Neuron (in vitro differentiated cells): Measurements from ENCODE around the gene RPS6KC1.
"Not testable (repeated sequence)": the region's sequence is repeated elsewhere in the genome, so short reads cannot be mapped to it uniquely, and the experiment has no call there.

Experiments used
- H2AFZ ChIP-seq: one replicate; pipeline ENCODE4 v1.6.1; 2013; ENCODE audit warnings: low read depth, mild to moderate bottlenecking, inconsistent platforms, low read length, moderate library complexity
- H3K27me3 ChIP-seq: one replicate; pipeline ENCODE4 v1.6.1; 2013; ENCODE audit warnings: low read length; ENCODE audit not compliant: insufficient read depth
- H3K36me3 ChIP-seq: one replicate; pipeline ENCODE4 v1.6.1; 2013; ENCODE audit warnings: low read length; ENCODE audit not compliant: insufficient read depth
- H3K4me1 ChIP-seq: one replicate; pipeline ENCODE4 v1.6.1; 2013; ENCODE audit warnings: low read length; ENCODE audit not compliant: insufficient read depth
- H3K4me3 ChIP-seq: 2 replicates; pipeline ENCODE4 v1.5.1; 2013; ENCODE audit warnings: mild to moderate bottlenecking, low read length, moderate library complexity
- H3K9me3 ChIP-seq: one replicate; pipeline ENCODE4 v1.6.1; 2013; ENCODE audit warnings: low read length

The RPS6KC1 gene

DNA sequence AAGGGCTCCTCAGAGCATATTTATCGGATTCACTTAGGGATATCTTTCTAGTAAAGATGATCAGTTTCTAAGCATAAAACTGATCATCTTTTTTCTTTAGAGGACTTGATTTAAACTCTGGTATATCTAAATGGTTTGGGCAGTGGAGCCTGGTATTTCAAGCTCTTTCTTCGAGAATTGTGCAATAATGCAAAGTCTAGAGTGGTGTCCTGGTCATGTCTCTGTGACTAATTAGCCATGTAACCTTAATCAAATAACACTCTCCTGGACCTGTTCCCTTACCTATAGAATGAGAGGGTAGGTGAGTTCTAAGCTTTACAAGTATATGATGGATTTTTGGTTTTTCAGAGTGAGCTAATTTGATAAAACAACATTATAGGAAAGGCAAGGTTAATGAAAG, 225.2 kb downstream of the RPS6KC1 start:
- H2AFZ ChIP-seq = no peak overlapping the region
- peaks cover 3% of the 10 kb centered on the region for H3K4me1 ChIP-seq
- no peaks in the 10 kb centered on the region for H3K9me3 ChIP-seq
- peaks cover 6% of the 10 kb centered on the region for H3K36me3 ChIP-seq
- no peak overlapping the region for H3K4me3 ChIP-seq
- no peaks in the 10 kb centered on the region for H3K27me3 ChIP-seq

DNA sequence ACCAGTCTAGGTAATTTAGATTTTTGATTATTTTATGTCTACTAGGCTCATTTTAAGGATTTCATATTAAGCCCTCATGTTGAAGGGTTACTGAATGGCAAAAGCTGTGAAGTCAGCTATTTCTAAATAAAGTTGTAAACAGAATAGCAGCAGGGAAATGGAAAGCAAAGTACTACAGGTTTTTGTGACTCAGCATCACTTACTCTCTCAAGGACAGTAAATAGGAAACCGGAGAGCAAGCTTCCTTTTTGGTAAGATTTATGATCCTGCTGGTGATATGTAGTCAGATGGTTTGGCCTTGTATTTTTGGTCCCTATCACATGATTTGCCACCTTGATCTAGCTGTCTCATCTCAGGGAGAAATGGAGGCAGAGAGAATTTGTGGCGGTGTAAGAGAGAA, 226.0 kb downstream of the RPS6KC1 start:
- H3K4me3 ChIP-seq = no peak overlapping the region
- H3K36me3 ChIP-seq = peaks cover 6% of the 10 kb centered on the region
- no peak overlapping the region for H2AFZ ChIP-seq
- H3K27me3 ChIP-seq = no peaks in the 10 kb centered on the region
- peaks cover 3% of the 10 kb centered on the region for H3K4me1 ChIP-seq
- H3K9me3 ChIP-seq = no peaks in the 10 kb centered on the region

DNA sequence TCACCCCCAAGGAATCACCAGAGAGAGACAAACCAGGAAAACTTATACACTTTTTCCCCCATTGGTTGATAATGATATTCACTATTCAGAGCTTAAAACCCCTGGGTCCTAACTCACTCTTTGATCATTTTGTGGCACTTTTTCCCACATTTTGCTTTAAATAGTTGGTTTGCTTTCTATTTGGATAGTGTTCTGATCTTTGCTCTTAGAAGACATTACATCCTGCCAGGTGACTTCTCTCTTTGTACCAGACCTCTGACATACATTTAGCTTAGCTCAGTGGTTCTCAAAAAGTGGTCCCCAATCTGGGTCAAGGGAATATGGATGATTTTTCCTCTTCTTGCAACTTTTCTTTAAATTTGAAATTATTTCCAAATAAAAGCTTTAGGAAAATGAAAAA, 228.4 kb downstream of the RPS6KC1 start:
- H3K4me3 ChIP-seq = no peak overlapping the region
- no peaks in the 10 kb centered on the region for H3K9me3 ChIP-seq
- H2AFZ ChIP-seq = no peak overlapping the region
- no peaks in the 10 kb centered on the region for H3K36me3 ChIP-seq
- no peaks in the 10 kb centered on the region for H3K27me3 ChIP-seq
- peaks cover 3% of the 10 kb centered on the region for H3K4me1 ChIP-seq

DNA sequence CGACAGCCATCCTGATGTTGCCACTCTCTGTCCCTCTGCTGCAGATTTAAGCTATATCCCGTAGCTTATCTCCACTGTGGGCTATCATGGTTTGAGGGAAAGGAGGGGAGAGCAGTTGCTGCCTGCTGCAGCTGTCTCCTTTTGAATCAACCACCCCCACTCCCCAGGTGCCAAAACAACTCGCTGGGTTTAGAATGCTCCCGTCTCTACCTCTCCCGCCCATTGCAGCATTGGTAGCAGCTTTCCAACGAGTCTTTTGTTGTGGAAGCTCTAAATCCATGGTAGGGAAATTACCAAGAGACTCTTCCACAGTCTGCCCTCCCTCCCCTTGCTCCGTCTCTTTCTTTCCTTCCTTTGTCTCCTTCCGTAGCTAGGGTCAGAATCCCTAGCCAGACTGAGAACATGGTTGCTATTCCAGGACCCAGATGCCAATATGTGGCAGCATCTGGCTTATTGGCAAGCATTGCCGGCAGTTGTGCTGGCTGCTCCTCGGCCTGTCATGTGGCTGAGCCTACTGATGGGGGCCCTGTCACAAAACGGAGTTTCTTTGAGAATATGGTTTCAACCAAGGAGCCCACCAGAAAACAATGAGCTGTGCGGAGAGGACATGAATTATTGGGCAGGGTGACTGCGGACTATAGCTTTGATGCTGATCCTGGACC, 230.7 kb downstream of the RPS6KC1 start:
- no peaks in the 10 kb centered on the region for H3K36me3 ChIP-seq
- H2AFZ ChIP-seq = no peak overlapping the region
- no peaks in the 10 kb centered on the region for H3K4me1 ChIP-seq
- H3K4me3 ChIP-seq = no peak overlapping the region
- H3K27me3 ChIP-seq = no peaks in the 10 kb centered on the region
- H3K9me3 ChIP-seq = no peaks in the 10 kb centered on the region

DNA sequence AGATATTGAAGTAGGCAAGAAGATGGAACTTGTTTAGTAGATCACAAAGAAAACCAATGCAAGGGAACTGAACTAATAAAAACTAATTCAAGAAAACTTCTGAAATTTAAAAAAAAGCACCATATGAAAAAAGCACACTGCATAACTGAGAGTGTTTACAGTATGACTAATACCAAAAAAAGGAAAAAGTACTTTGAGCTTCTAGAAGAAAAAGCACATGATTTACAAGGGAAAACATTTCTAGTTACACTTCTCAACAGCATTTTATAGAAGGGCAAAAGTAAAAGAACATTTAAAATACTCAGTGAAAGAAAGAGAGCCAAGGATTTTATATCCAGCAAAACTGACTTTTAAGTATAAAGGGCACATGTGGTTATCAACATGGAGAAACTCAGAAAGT, 233.6 kb downstream of the RPS6KC1 start:
- H3K36me3 ChIP-seq = no peaks in the 10 kb centered on the region
- no peaks in the 10 kb centered on the region for H3K4me1 ChIP-seq
- H2AFZ ChIP-seq = no peak overlapping the region
- H3K27me3 ChIP-seq = no peaks in the 10 kb centered on the region
- H3K4me3 ChIP-seq = no peak overlapping the region
- H3K9me3 ChIP-seq = no peaks in the 10 kb centered on the region

DNA sequence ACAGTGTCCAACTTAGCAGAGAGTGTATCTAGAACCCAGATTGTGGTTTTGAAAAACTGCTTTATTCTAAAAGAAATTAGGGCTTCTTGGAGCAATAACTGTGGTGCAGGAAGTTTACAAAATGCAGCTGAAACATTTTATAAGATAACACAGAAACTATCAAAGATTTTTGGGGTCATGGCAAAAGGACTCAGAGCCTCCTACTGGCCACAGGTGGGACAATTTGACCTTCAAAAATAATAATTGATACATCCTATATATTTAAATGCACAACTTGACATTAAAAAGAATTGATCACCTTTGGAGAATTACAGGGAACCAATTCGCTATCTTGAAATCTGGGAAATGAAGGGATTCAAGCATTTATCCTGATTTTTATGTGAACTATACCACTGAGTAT, 235.2 kb downstream of the RPS6KC1 start:
- H3K4me1 ChIP-seq = no peaks in the 10 kb centered on the region
- H3K27me3 ChIP-seq = no peaks in the 10 kb centered on the region
- H3K36me3 ChIP-seq = no peaks in the 10 kb centered on the region
- no peak overlapping the region for H3K4me3 ChIP-seq
- H2AFZ ChIP-seq = no peak overlapping the region
- H3K9me3 ChIP-seq = no peaks in the 10 kb centered on the region

DNA sequence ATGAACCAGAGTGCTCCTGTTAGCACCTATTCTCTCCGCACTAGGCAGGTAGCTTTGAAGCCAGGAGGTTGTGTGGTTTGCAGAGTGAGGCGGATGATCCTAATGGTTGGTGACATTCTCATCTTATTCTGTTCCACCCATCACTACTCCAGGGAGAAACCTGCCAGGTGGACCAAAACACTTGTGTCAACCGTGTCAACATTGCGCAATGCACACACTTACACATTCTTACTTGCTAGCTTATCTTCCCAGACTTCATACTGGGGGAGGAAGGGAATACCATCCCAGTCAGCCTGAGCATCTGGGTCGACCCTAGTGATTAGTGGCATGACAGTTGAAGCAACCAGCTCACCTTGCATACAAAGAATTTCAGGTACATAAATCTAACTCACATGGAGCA, 236.9 kb downstream of the RPS6KC1 start:
- Histone ChIP-seq H3K36me3 (no peaks in the 10 kb centered on the region), H3K27me3 (no peaks in the 10 kb centered on the region)

DNA sequence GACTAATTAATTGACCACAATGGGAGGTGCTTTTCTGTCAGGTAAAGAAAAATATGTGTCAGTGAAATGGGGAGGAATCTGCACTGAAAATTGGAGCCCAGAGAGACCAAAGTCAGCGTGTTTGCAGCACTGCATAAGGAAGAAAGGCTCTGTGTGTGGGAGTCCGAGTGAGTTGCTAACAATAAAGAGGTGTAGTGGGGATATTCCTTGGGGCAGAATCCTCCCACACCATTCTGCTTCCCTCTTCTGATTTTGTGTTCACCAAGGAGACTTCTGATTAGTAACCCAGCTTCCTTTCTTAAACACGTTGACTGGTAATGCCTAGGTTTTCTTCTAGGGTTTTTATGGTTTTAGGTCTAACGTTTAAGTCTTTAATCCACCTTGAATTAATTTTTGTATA, 240.5 kb downstream of the RPS6KC1 start:
- H3K4me1 ChIP-seq = no peaks in the 10 kb centered on the region
- H3K27me3 ChIP-seq = no peaks in the 10 kb centered on the region
- H2AFZ ChIP-seq = no peak overlapping the region
- peaks cover 2% of the 10 kb centered on the region for H3K9me3 ChIP-seq
- no peaks in the 10 kb centered on the region for H3K36me3 ChIP-seq
- H3K4me3 ChIP-seq = no peak overlapping the region

More for the DNA sequence above, 236.9 kb downstream of the RPS6KC1 start:
- Histone ChIP-seq H3K9me3 (no peaks in the 10 kb centered on the region), H3K4me3 (no peak overlapping the region), H3K4me1 (no peaks in the 10 kb centered on the region), H2AFZ (no peak overlapping the region)

DNA sequence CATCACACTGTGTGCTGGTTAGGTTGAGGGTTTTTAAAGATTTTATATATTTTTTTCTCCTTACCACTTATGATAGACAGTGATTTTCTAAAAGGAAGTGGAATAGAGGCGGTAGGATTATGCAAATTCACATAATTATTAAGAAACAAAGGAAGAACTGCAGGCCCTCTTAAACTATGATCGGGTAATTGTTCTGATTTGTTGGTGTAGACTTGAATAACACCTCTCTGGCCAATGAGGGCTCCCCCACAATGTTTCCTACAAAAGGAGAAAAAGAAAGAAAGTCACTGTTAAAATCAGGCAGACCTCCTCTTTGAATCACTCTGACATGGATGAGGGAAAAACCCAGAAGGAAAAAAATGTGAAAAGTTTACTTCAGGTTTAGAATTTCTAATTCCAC, 241.6 kb downstream of the RPS6KC1 start:
- Histone ChIP-seq H3K4me1 (no peaks in the 10 kb centered on the region), H3K4me3 (no peak overlapping the region), H3K9me3 (peaks cover 5% of the 10 kb centered on the region), H3K27me3 (no peaks in the 10 kb centered on the region), H3K36me3 (no peaks in the 10 kb centered on the region), H2AFZ (no peak overlapping the region)

DNA sequence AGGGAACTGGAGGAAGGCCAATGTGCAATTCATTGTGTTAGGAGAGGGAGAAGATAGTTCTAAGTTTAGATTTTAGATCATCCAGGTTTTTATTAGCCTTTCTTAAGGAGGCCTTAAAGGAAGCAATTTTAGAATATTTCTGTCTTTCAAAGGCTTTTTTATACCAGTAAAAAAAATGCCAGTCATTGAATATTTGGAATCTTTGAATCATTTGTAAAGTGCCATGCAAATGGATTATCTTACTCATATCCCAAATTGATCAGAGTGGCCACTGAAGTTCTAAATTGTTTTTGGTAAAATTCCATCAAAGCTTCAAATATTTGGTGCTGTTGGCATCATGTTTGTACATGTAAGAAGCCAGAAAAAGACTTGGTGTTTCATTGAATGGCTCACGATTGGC, 244.8 kb downstream of the RPS6KC1 start:
- no peaks in the 10 kb centered on the region for H3K27me3 ChIP-seq
- peaks cover 3% of the 10 kb centered on the region for H3K4me1 ChIP-seq
- H3K4me3 ChIP-seq = no peak overlapping the region
- no peaks in the 10 kb centered on the region for H3K36me3 ChIP-seq
- no peak overlapping the region for H2AFZ ChIP-seq
- H3K9me3 ChIP-seq = peaks cover 9% of the 10 kb centered on the region

DNA sequence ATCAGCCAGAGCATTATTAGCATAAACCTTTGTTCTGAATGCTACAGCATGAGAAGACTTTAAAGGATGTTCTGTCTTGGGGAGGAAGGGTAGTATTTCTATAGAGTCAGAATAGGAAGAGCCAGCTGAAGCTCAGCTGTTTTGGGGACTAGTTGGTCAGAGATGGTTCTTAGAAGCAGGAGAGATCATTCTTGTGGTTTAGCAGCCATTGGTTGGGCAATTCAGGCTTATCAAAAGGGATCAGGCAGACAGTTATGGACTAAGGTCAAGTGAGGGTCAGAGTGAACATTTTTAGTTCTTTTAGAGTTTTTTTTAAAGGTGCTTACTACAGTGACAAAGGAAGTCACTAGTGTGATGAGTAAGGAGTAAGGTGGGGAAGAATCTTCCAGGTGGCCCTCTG, 245.5 kb downstream of the RPS6KC1 start:
- Histone ChIP-seq H3K36me3 (no peaks in the 10 kb centered on the region), H2AFZ (no peak overlapping the region), H3K27me3 (no peaks in the 10 kb centered on the region), H3K4me3 (no peak overlapping the region), H3K9me3 (peaks cover 9% of the 10 kb centered on the region), H3K4me1 (peaks cover 3% of the 10 kb centered on the region)

DNA sequence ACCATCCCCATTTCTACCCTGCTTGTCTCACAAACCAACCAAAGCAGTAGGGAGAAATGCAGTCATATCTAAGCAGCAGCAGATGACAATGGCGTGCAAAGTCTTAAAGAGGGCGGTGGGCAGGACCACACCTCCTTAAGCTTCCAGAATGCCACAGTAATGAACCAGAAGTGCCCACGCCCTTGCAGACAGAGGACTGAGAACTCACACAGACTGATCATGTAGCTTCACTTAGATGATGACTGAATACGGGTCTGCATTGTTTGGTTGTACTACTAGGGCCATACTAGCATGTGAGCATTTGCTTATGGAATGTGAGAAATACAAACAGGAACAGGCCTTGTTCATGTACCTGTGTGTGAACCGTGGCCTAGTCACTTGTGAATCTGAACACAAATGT, 246.0 kb downstream of the RPS6KC1 start:
- H3K9me3 ChIP-seq = peaks cover 9% of the 10 kb centered on the region

DNA sequence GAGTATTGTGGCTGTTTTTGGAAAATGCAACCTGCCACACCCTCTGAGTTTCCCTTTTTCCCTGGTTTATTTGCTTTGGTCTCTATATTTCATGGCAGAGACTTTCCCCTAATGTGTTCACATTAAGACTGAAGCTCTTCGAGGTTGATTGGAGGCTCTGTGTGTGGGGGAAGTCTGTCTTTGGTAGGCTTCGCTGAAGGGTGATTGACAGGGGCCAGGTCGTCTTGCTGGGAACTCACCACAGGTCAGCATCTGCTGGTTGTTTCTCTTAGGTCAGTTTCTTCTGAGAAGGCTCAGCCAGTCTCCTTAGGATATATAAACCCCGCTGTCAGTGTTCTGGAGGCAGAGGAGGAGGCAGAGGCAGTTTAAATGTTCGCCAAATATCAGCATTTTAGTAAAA, 249.4 kb downstream of the RPS6KC1 start:
- H3K36me3 ChIP-seq = no peaks in the 10 kb centered on the region
- H3K9me3 ChIP-seq = peaks cover 9% of the 10 kb centered on the region
- H3K4me3 ChIP-seq = no peak overlapping the region
- H3K4me1 ChIP-seq = peaks cover 3% of the 10 kb centered on the region
- no peaks in the 10 kb centered on the region for H3K27me3 ChIP-seq
- no peak overlapping the region for H2AFZ ChIP-seq

More for the DNA sequence above, 246.0 kb downstream of the RPS6KC1 start:
- H3K4me3 ChIP-seq = no peak overlapping the region
- H3K4me1 ChIP-seq = peaks cover 3% of the 10 kb centered on the region
- H3K36me3 ChIP-seq = no peaks in the 10 kb centered on the region
- H2AFZ ChIP-seq = no peak overlapping the region
- H3K27me3 ChIP-seq = no peaks in the 10 kb centered on the region

DNA sequence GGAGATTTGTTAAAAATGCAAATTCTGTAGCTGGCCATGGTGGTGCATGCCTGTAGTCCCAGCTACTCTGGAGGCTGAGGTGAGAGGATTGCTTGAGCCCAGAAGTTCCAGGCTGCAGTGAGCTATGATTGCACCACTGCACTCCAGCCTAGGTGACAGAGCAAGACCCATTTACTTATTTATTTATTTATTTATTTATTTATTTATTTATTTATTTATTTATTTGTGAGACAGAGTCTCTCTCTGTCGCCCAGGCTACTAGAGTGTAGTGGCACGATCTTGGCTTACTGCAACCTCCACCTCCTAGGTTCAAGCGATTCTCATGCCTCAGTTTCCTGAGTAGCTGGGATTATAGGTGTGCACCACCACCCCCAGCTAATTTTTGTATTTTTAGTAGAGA, 250.5 kb downstream of the RPS6KC1 start:
- not testable (repeated sequence) for H3K9me3 ChIP-seq

More for the DNA sequence above, 250.5 kb downstream of the RPS6KC1 start:
- H3K27me3 ChIP-seq, H3K4me3 ChIP-seq, H3K4me1 ChIP-seq, H2AFZ ChIP-seq, H3K36me3 ChIP-seq: not testable (repeated sequence)
